Measurements from ENCODE around the gene AADAT.

The AADAT gene

DNA sequence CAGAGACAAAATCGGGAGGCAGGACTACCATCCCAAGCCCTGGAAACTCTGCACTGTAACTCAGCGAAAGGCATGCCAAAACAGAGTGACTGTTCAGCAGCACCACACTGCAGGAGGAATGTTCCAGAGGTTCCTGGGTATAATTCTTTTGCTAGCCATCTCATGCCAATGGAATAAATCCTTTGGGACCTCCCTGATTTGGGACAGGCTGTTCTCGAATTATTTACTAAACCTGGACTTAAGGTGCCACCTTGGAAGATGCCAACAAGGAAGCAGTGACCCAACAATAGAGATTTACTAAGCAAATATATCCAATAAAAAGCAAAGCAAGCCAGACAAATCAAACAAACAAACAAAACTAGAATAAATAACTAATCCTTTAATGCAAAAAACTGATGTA is 9.3 kb downstream of the AADAT start:
- TF ChIP-seq, protein P1, sequence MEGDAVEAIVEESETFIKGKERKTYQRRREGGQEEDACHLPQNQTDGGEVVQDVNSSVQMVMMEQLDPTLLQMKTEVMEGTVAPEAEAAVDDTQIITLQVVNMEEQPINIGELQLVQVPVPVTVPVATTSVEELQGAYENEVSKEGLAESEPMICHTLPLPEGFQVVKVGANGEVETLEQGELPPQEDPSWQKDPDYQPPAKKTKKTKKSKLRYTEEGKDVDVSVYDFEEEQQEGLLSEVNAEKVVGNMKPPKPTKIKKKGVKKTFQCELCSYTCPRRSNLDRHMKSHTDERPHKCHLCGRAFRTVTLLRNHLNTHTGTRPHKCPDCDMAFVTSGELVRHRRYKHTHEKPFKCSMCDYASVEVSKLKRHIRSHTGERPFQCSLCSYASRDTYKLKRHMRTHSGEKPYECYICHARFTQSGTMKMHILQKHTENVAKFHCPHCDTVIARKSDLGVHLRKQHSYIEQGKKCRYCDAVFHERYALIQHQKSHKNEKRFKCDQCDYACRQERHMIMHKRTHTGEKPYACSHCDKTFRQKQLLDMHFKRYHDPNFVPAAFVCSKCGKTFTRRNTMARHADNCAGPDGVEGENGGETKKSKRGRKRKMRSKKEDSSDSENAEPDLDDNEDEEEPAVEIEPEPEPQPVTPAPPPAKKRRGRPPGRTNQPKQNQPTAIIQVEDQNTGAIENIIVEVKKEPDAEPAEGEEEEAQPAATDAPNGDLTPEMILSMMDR (IDR thresholded peaks at IDR 0.05; ENCODE audit: insufficient read depth, low read length, missing control alignments): no peak
- POLR2A ChIA-PET: no interaction called here
- CTCF ChIA-PET: interaction anchor here (0.8 kb wide), 1 partner anchor 271 kb away, joined by 4 read pairs; no protein-coding TSS in a partner anchor

DNA sequence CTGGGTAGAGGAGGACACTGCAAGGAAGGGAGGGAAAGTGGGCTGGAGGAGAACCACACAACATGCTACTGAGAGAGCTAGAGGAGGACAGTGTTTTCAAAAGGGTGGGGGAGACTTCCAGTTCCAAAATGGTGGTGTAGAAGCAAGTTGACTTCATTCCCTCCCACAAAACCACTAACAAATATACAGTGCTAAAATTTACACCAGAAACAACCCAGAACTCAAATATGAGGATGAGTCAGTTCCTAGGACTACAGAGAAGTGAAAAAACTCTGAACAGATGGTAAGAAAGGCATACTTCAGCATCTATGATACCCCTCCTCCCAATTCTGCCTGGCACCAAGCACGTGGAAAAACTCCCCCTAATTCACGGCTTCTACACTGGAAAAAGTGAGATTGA is 9.8 kb downstream of the AADAT start:
- TF ChIP-seq, protein P1 (IDR thresholded peaks at IDR 0.05; ENCODE audit: insufficient read depth, low read length, missing control alignments): no peak
- CTCF ChIA-PET: interaction anchor here (1.4 kb wide), 1 partner anchor 9 kb away, joined by 5 read pairs; no protein-coding TSS in a partner anchor

More for the DNA sequence above, 9.3 kb downstream of the AADAT start:
- H3K4me3 ChIP-seq (ENCODE audit: low read depth, low read length): no peak overlapping the region
- DNase-seq (ENCODE audit: low read depth, low spot score): no peak

DNA sequence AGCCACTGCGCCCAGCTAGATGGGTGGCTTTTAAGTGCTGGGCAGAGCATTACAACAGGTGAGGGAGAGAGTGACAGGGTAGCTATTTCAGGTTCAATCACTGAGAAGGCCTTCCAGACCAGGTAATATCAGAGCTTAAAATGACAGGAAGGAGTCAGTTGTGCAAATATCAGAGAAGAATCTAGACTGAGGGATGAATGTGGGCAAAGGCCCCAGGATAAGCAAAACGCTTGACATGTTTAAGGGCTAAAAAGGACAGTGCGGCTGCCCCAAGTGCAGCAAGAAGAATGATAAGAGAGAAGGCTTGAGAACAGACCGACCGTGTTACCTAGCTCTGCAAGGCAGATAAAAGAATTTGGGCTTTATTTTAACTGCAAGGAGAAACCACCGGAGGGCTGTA is 18.6 kb downstream of the AADAT start:
- H3K4me3 ChIP-seq (ENCODE audit: low read depth, low read length): no peak overlapping the region
- ChIA-PET CTCF (interaction anchor here (1.5 kb wide), 1 partner anchor 261 kb away, joined by 6 read pairs; no protein-coding TSS in a partner anchor), POLR2A (no interaction called here)
- TF ChIP-seq, protein P1 (IDR thresholded peaks at IDR 0.05; ENCODE audit: insufficient read depth, low read length, missing control alignments): no peak
- DNase-seq (ENCODE audit: low read depth, low spot score): no peak

More for the DNA sequence above, 9.8 kb downstream of the AADAT start:
- POLR2A ChIA-PET: no interaction called here
- H3K4me3 ChIP-seq (ENCODE audit: low read depth, low read length): no peak overlapping the region
- no peak for DNase-seq (ENCODE audit: low read depth, low spot score)

DNA sequence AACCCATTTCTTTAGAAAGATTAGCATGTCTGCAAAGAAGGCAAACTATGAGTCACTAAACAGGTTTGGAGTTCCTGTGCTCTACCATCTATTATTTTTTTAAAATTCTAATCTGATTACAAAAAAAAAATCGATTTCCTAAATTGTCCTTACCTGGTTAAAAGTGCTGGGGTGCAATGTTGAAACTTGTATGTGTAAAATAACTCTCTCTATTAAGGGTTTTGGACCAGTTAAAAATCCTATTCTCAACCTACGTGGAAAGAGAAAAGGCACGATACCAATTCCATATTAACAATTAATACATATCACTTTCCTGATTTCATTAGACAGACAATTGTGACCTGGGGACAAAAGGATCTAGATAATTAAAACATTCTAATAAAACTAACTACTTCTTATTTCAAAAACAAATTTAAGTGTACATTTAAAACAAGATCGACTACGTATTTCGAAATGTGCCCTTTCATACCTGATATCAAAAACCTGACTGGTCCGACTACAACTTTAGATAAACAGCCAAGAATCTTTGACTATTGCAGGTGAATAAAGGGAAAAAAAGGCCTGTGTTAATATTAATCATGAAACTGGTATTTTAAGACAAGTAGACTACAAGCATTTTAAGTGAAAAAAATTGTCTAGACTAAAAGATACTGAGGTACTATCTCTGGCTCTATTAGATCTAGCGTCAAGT is 21.2 kb downstream of the AADAT start:
- TF ChIP-seq, protein P1 (IDR thresholded peaks at IDR 0.05; ENCODE audit: insufficient read depth, low read length, missing control alignments): no peak
- CTCF ChIA-PET: no interaction called here
- POLR2A ChIA-PET: no interaction called here

DNA sequence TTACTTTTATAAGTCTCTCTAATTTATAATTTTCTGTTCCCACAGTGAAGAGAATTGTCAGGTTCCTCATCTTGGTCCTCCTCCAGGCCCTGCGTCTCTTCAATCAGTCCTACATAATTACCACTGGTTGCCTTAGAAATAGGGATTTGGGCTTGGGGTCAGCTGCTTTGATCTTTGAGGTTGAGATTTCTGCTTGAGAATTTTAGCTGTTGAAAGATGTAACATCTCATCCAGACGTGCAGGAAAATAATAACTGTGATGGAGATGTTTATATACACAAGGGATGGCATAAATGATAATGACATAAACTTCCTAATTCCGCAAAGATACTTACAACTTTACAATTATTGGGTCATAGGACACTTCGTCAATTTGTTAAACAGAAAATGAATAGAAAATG is 30.3 kb downstream of the AADAT start:
- no peak overlapping the region for H3K4me3 ChIP-seq (ENCODE audit: low read depth, low read length)
- CTCF ChIA-PET: interaction anchor here (1.5 kb wide), 1 partner anchor 11 kb away, joined by 7 read pairs; no protein-coding TSS in a partner anchor
- no peak for DNase-seq (ENCODE audit: low read depth, low spot score)
- TF ChIP-seq, protein P1 (IDR thresholded peaks at IDR 0.05; ENCODE audit: insufficient read depth, low read length, missing control alignments): no peak
- POLR2A ChIA-PET: no interaction called here

More for the DNA sequence above, 21.2 kb downstream of the AADAT start:
- no peak for DNase-seq (ENCODE audit: low read depth, low spot score)
- H3K4me3 ChIP-seq (ENCODE audit: low read depth, low read length): no peak overlapping the region

DNA sequence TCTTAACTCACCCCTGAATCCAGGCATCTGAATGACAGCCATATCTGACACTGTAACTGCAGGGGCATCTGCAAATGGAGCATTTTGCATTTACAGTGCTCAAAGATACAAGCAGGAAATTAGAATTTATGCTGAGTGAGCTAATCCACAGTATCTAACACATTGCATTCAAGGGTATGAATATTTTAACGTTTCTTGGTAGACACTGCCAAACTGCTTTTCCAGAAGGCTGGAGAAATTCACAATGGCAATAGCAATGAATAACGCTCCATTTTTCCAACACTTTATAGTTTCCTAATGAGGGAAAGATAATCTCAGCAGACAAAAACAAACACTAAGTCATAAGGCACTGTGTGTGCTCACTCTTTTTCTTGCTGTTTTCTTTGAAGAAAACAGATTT is 30.9 kb downstream of the AADAT start:
- CTCF ChIA-PET: interaction anchor here (1.5 to 3.6 kb wide), 2 partner anchors 11 to 249 kb away, joined by 7 to 21 read pairs; no protein-coding TSS in a partner anchor
- TF ChIP-seq, protein P1 (IDR thresholded peaks at IDR 0.05; ENCODE audit: insufficient read depth, low read length, missing control alignments): no peak

More for the DNA sequence above, 30.9 kb downstream of the AADAT start:
- no peak overlapping the region for H3K4me3 ChIP-seq (ENCODE audit: low read depth, low read length)
- POLR2A ChIA-PET: no interaction called here
- DNase-seq (ENCODE audit: low read depth, low spot score): no peak
